SK-N-MC (cell line): ENCODE data around the gene KCNA5.

ENCODE experiments used
- EZH2 ChIP-seq: fragments of 200-600 bp; sonication (generic); IDR thresholded peaks from one replicate; pipeline ENCODE4 v1.6.1; 2017; ENCODE audit warnings: antibody characterized with exemption
- FOXP2 ChIP-seq: optimal IDR thresholded peaks from 2 replicates; pipeline ENCODE3; 2011; ENCODE audit warnings: mild to moderate bottlenecking, moderate library complexity; ENCODE audit not compliant: insufficient read depth; ENCODE audit errors: extremely low read length, control extremely low read depth
- POLR2AphosphoS5 ChIP-seq: IDR thresholded peaks from 2 replicates; pipeline ENCODE4 v1.6.1; 2012; ENCODE audit warnings: mild to moderate bottlenecking, low read depth, low read length, borderline replicate concordance

GRCh38 chr12:5059358-5059757 is 15.7 kb downstream of the KCNA5 start:
- TF ChIP-seq POLR2AphosphoS5 (no peak), EZH2 (no peak), FOXP2 (no peak)
